ENCODE results near the gene NID1.

NID1 gene

DNA sequence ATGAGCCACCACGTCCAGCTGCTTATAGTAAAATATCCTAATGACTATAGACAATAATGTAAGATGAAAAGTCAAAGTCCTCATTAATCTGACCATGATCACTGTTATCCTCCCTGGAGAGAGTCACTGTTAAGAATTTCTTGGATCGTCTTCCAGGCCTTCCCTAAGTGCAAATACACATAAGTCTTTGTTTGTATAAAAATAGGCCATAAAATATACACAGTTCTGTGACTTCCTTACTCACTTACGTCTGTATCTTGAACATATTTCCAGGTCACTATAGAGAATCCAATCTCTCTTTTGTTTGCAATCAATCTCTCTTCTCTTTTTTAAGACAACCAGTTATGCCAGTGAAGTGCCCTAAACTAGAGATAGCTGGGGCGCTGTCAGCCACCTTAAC lies 109.1 kb downstream of the NID1 start:
- DNase-seq (ENCODE audit: low spot score): no peak

DNA sequence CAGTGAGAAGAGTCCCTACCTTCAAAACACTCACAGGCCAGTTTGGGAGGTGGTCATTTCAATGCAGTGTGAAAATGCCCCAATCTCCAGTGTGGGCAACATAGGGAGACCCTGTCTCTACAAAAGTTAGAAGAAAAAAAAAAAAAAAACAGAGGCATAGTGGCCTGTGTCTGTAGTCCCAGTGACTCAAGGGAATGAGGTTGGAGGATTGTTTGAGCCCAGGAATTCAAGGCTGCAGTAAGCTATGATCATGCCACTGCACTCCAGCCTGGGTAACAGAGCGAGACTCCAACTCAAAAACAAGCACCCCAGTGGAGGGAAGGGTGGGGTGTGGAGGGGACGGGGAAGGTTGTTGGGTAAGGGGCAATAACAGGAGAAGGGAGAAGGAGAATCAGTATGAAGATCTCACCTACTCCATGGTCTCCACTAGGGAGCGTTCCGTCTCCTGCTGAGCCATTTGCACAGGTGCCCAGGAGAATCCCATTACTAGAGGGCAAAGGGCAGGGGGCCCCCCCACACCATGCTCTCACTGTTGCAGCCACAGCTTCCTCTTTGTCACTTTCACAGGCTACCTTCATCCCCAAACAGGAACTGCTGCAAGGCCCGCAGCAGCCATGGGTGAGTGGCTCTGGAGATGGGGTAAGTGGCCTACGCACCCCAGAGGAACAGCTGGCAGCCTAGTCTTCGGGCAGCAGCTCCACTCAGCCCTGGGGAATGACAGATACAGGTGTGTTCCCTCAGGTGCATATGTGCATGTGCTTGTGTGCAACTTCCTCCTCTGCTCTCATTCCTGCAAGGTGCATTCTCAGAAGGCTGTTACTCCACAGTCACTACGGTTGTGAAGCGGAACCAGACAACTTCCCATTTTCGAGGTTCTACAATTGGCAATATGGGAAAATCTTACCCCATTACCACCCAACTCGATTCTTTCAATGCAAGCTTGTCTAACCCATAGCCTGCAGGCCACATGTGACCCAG lies 110.3 kb downstream of the NID1 start:
- no peak for DNase-seq (ENCODE audit: low spot score)

DNA sequence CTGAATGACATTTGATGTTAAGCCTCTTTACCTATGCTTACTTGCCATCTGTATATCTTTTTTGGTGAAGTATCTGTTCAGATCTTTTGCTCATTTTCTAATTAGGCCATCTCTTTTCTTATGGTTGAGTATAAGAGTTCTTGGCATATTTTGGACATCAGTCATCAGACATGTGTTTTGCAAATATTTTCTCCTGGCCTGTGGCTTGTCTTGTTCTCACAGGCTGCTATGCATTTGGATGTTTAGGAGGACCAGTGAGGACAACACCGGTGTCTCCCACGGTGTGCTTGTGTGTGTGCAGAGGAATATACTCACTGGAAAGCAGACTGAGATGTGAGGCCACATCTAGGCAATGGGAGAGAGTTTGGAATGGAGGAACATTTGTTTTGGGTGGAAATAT lies 111.1 kb downstream of the NID1 start:
- no peak for DNase-seq (ENCODE audit: low spot score)

DNA sequence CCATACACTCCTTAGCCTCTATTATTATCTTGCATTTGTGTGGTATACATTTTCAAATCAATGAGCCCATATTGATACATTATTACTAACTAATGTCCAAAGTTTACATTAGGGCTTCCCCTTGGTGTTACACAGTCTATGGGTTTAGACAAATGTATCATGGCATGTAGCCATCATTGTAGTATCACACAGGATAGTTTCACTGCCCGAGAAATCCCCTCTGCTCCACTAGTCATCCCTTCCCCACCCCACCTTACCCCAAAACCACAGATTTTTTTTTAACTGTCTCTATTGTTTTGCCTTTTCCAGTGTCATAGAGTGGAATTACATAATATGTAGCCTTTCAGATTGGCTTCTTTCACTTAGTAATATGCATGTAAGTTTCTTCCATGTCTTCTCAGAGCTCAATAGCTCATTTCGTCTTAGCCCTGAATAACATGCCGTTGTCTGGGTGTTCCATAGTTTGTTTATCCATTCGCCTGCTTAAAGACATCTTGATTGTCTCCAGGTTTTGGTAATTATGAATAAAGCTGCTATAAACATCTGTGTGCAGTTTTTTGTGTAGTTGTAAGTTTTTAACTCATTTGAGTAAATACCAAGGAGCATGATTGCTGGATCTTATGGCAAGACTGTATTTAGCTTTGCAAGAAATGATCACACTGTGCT lies 111.8 kb downstream of the NID1 start:
- DNase-seq (ENCODE audit: low spot score): no peak

DNA sequence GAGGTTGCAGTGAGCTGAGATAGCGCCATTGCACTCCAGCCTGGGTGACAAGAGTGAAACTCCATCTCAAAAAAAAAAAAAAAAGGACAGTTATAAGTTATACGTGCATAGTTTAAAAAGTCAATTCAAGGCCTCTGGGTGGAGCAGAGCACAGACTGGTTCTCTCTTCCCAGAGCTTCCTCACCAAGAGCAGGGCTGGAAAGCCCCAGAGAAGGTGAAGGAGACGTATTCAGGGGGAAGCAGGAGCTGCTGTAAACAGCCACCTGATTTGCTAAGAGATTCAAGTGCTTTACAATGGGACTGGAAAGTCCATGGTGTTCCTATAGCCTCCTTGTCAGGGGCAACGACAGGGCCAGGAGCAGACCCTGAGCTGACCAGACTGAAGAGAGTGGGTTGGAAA lies 113.2 kb downstream of the NID1 start:
- no peak for DNase-seq (ENCODE audit: low spot score)

DNA sequence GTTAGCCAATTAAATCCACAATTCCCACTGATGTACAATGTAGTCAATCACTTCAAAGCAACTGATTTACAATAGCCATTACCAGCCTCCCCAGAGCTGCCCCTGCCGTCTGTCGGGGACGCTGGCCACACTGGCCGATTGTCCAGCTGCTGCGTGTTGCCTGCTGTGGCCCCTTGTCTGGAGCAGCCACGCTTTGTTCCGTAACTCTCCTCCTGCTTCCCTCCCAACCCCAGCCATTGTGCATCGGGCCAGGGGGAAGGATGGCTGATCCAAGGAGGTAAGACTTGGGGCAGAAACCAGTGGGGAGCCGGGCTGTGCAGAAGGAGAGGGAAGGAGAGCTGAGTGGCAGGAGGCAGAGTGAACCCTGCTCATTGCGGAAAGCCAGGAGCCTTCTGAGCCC lies 114.6 kb downstream of the NID1 start:
- DNase-seq (ENCODE audit: low spot score): no peak

DNA sequence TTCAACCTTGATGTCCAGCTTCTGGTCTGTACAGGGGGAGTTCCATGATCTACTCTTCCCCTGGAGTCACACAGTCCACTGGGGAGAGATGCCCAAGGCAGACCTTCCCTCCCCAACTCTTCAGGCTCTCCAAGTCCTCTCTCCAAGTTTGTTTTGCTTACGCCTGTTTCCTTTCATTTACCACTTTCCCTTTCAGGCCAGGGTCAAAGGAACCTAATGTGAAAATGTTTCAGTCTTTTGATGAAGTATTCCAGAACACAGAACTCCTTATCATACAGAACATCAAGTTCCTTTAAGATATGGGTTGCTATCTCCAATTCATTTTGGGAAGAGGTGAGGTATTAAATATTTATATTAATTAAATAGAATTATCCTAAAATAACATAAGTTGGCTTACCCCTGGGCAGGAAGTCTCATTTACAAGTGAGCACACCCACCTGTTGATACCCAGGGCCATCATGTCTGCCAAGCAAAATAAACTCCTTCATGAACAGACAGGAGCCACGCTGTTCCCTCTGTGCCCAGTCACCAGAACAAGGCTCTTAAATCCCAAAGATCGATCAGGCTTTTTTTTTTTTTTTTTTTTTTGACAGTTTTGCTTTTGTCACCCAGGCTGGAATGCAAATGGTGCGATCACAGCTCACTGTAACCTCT lies 116.0 kb downstream of the NID1 start:
- DNase-seq (ENCODE audit: low spot score): no peak

DNA sequence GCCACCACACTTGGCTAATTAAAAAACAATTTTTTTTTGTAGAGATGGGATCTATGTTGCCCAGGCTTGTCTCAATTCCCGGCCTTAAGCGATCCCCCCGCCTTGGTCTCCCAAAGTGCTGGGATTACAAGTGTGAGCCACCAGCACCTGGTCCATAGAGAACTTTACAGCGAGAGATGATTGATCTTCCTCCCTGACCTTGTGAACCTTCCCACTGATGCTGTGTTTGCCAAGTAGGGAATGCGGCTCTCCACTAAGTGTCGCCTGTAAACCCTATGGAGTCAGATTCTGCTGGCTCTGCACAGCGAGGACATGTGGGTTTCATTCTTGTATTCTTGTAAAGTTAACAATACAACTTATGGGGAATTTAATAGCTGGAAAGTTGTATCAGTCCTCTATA lies 116.9 kb downstream of the NID1 start:
- no peak for DNase-seq (ENCODE audit: low spot score)

DNA sequence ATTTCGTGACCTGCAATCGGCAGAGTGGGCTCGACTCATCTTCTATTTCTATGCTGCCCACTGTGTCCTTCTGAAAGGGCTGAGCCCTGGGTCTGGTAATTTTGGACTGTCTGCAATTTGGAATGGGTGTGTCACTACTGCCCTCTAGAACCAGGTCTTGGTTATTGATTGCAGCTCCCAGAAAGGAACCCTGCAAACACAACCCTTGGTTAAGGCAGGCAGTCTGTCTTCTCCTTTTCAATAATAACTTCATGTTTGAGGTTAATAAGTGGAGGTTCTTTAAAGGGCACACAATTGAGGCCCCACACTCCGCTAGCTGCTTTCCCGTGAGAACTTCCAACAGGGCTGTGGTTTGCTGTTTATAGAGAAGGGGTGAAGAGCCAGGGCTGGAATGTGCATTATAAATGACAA lies 118.3 kb downstream of the NID1 start:
- peak; percentile 64 for DNase-seq (ENCODE audit: low spot score)

DNA sequence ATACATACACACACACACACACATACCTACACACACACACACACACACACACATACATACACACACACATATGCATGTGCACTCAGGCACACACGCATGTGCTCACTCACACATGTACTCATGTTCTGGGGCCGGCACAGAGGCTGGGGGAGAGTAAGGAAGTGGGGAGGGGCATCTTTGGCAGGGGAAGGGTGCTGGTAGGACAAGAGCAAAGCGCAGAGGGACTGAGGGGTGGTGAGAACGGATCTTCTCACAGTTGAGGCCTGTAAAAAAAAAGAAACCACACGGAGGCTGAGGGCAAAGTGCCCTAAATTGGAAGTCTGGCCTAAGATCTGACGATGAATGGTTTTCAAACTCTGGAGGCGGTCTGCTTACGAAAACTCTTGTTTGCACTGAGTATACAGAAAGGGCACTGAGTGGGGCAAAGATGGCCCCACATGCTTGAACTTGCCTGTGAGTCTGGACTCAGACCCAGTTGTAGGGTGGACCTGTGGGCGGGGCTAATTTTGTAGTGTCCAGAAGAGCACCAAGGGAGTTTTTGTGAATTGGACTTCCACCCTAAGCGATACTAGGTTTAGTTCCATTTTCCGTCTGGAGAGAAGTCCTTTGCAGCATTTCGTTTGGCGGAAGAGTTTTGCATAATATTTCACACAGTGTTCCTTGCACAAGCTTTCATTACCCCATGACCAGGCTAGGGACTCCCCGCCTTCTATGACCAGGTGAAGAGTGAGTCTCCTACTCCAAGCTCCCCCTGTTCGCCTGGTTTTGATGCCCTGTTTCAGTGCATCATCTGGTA lies 118.9 kb downstream of the NID1 start:
- DNase-seq (ENCODE audit: low spot score): peak; percentile 3

DNA sequence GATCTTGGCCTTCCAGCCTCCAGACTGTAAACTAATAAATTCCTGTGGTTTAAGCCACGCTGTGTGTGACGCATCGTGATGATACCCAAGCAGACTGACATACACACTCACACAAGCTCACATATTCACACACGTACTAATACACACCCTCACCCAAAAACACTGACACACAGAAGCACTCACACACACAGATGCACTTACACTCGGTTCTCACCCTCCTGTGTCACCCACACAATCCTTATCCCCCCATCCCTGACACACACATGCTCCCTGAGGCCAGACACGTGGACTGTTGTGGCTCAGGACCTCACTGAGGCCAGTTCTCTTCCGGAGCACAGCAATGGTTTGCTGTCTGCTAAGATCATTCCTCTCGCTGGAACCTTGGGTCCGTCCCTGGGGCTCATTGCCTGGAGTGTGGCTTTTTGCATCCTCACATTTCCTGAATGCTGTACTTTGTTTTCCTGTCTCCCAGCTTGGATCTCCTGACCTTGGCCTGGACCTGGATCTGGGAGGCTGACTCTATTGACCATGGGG lies 121.2 kb downstream of the NID1 start:
- DNase-seq (ENCODE audit: low spot score): no peak

DNA sequence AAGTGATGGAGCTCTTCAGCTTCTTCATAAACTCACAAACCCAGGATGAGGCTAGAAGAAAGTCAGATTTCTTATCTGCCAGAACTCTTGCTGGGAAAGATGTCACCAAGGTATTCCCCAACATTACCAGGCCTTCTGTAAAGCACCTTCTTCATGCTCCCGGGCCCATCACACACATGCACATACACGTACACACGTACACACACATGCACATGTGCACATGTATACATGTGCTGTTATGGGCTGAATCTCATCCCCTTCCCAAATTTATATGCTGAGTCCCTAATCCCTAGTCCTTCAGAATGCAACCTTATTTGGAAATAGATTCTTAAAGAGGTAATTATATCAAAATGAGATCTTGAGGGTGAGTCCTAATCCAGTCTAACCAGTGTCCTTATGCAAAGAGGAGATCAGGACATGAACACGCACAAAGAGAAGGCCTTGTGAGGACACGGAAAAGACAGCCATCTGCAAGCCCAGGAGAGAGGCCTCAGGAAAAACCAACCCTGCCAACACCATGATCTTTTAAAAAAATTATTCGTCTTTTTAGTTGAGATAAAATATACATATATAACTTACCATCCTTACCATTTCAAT lies 121.8 kb downstream of the NID1 start:
- no peak for DNase-seq (ENCODE audit: low spot score)

DNA sequence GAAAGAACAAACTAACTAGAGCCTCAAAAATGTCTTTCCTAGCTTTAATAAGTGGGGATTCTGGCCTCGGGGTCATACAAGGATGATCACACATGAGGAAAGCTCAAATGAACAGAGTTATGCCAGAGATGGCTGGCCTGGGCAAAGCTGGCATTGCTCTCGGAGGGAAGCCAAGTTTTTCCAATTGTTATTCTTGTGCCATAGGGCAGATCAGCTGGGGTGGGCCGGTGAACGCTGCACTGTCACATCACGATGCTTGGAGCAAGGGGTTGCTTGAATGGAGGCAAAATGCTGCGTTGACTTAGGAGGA lies 122.3 kb downstream of the NID1 start:
- DNase-seq (ENCODE audit: low spot score): no peak

DNA sequence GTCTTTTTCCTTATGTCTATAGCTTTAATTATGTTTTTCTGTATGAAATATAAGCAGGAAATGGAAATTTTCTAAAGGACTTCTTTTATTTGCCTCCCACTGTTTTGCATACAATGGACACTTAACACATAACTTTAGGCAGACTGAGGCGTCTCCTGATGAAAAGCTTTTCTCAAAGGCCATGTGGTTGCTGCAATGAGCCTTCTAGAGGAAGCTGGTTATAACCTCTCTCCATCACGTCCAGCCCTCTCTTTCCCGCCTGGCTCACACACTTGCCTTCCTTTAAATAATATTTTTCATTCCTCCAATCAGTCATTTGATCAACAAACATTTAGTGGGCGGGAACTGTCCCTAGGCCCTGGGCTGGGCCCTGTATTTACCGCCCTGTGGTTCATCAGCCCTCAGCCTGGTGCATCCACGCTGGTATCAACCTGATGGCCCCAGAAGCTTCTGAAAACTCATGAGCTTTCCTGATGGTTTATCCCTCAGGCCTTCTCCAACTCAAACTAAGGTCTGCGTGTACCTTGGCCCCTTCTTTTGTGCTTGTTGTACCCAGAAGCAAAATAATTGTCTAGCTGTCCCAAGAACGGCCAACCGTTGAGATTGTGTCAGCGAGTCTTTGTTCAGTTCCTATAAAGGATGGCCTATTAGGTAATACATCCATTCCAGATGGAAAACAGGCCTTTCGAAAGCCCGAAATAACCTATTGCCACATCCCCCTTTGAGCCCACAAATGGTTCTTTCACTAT lies 122.8 kb downstream of the NID1 start:
- no peak for DNase-seq (ENCODE audit: low spot score)

DNA sequence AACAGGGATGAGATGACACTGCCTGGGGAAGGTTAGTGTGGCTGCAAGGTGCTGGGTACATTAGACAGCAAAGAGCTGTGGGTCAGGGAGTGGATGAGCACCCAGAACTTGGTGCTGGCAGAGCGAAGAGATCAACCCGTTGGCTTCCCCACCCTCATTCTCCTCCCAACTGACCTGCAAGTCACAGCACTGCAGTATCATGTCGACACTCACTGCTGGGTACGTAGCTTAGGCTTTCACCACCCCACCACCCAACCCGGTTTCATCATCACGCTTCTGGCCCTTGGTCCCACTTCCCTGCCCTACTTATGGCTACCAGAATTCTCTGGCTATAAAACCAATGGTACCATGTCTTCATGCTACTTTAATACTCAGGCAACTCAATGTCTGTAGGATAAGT lies 124.6 kb downstream of the NID1 start:
- no peak for DNase-seq (ENCODE audit: low spot score)

DNA sequence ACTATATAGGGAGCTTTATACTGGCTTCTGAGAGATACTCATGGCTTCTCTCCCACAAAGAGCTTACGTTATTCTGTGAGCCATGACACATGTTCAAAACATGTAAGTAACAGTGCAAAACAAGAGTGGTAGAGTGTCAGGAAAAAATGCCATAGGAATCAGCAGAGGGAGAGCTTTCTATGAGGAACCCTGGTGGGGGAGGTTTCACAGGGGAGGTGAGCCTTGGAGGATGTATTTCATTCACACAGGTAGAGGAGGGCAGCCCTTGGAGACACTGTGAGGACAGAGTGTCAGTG lies 125.5 kb downstream of the NID1 start:
- no peak for DNase-seq (ENCODE audit: low spot score)

DNA sequence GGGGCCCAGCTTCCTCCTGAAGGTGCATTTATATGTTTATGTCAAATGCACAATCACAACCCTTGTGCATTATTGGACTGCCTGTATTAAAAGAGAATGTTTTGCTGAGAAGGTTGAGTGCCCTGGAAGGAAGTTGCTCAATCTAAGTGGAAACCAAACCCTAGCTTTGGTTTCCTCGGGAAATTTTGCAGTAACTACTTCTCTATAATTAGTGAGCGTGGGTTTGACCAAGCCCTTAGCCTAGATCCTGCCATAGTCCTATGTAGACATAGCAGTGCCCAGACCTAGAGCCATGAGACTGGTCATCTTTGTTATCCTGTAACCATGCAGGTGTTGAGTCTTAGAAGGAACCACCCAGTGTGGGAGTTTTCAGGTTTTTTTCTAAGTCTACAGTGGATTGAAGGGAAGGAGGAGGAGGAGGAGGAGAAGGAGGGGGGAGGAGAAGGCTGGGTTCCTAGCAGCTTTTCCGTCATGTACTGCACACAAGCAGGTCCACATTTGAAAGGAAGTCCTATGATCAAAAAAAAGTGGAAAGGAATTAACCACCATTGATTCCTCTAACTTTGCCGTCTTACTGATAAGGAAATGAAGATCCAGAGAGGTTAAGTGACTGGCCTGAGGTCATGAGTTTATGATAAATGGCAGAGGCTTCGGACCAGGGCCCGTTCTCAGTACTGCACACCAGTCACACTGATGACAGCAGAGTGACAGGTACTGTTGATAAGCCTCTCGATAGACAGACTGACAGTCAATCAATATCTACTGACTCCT lies 126.0 kb downstream of the NID1 start:
- DNase-seq (ENCODE audit: low spot score): no peak

DNA sequence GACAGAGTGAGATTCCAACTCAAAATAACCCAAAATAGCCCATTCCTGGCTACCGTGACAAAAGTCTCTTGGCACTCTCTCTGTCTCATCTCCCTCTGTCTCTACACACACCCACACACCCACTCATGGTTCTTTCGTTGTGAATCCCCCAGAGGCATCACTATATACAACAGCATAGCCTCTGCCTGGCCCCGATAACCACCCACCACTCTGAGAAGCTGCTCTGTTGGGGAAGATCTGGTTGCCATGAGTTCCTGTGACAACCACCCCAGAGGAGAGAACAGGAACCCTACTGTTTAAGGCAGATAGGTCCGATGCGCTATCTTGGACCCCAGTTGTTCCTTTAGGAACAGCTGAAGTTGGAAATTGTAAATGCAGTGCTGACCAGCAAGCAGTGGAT lies 127.8 kb downstream of the NID1 start:
- no peak for DNase-seq (ENCODE audit: low spot score)

DNA sequence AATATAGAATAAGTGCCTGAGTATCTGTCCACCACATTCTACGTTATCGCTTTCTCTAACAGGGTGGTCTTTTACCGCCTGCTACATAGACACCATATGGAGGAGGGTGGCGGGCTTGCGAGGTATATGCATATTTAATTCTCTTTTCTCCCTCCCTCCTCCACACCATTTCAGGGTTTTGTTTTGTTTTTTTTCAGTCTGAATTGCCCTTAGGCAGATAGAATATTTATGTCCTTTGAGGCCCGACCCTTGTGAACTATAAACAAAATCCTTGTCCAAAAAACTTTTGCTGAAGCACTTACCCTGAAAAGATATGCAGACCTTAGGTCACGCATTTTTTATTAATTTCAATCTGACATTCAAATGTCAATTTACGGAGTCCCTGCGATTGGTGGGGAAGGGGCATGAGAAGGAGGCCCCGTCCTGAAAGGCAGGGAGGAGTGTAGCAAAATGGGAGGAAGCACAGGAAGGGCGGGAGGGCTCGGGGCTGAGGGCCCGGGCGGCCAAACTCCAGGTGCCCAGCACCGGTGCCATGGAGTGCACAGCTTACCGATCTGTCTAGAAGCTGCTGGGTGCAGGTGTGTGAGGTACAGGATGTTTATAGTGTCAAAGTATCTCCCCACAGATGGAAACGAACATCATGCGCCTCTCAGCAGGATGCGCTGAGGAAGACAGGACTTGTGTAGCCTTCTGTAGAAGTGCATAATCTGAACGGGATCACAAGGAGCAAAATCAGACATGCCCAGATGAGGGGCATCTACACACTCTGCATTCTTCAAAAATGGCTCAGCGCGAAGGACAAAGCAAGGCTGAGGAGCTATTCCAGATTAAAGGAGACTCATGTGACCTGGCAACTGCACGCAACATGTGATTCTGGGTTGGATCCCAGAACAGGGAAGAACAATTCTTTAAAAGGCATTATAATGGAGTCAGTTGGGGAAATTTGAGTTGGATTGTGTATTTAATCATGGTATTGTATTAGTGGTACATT lies 129.4 kb downstream of the NID1 start:
- DNase-seq (ENCODE audit: low spot score): no peak

Measured in cerebellar cortex (tissue), 1 donor.